Dendritic cell treated with granulocyte-macrophage colony-stimulating factor and Interleukin-4, amounts not matched to agents 40 ng/mL and 50 ng/mL, for 4 days (primary cell): Measurements from ENCODE around the gene MAGEF1.

Experiments
- H3K27ac Mint-ChIP-seq: one replicate; pipeline ENCODE4 v1.8.0; 2022; ENCODE audit warnings: mild to moderate bottlenecking, mixed read lengths
- H3K27me3 Mint-ChIP-seq: one replicate; pipeline ENCODE4 v1.8.0; 2022; ENCODE audit warnings: mild to moderate bottlenecking, mixed read lengths
- H3K36me3 Mint-ChIP-seq: one replicate; pipeline ENCODE4 v1.8.0; 2022; ENCODE audit warnings: low read depth, mixed read lengths
- H3K4me1 Mint-ChIP-seq: one replicate; pipeline ENCODE4 v1.8.0; 2022; ENCODE audit warnings: low read depth, mixed read lengths
- H3K4me3 Mint-ChIP-seq: one replicate; pipeline ENCODE4 v1.8.0; 2022; ENCODE audit warnings: mild to moderate bottlenecking, moderate library complexity, mixed read lengths
- H3K9me3 Mint-ChIP-seq: one replicate; pipeline ENCODE4 v1.8.0; 2022; ENCODE audit warnings: mixed read lengths
- intact Hi-C: fragments of 100-400 bp; cut with micrococcal nuclease; formaldehyde crosslinking; loops from one replicate; pipeline ENCODE4 v1.15.0; 2022

MAGEF1 gene

DNA sequence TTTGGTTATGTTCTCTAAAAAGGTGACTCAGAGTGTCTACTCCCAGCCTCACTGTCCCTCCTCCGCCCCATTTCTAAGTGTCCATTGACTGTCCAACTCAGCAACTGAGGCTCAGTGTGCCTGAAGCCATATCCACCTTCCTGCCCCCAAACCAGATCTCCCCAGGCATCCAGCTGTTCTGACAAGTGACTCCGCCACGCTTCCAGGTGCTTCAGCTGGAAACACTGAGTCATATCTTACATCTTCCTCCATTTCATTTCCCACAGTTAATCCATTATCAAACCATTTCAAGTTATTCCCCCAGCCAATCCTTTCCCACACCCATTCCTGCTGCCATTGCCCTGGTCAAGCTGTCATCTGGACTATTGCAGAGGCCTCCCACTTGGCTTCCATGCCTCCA is 17.1 kb downstream of the MAGEF1 start:
- intact Hi-C loops: no loop called here
- H3K36me3 Mint-ChIP-seq: no peaks in the 10 kb centered on the region
- H3K27ac Mint-ChIP-seq: peak overlapping the region; percentile 19
- H3K4me1 Mint-ChIP-seq: peaks cover 55% of the 10 kb centered on the region
- no peaks in the 10 kb centered on the region for H3K9me3 Mint-ChIP-seq
- peaks cover 26% of the 10 kb centered on the region for H3K27me3 Mint-ChIP-seq
- no peak overlapping the region for H3K4me3 Mint-ChIP-seq

DNA sequence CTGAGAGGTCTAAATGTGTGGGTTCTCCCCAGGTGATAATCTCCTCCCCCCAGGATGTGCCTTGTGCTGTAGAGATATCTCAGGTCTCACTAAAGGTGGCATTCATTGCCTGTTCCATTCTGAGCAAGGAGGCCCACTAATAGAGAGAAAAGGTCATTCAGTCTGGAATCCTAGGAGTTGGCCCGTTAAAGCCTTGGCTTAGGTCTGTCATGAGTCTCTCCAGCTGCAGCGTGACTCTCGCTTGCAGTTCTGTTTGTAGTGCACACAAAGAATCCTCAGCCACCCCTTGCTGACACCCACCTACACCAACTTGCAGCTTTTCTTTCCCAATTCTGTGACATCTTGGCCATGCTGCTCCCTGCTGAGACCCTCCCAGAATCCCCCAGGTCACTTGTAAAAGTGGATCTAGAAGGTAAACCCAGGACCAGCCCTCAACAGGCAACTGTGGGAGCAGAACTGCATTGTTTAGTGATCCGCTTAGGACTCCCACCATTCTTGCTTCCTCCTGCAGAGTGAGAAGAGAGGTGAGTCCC is 17.7 kb downstream of the MAGEF1 start:
- no peaks in the 10 kb centered on the region for H3K9me3 Mint-ChIP-seq
- H3K4me3 Mint-ChIP-seq: no peak overlapping the region
- H3K27me3 Mint-ChIP-seq: peaks cover 26% of the 10 kb centered on the region
- no peaks in the 10 kb centered on the region for H3K36me3 Mint-ChIP-seq
- H3K4me1 Mint-ChIP-seq: peaks cover 60% of the 10 kb centered on the region
- peak overlapping the region; percentile 19 for H3K27ac Mint-ChIP-seq
- intact Hi-C loops: no loop called here

DNA sequence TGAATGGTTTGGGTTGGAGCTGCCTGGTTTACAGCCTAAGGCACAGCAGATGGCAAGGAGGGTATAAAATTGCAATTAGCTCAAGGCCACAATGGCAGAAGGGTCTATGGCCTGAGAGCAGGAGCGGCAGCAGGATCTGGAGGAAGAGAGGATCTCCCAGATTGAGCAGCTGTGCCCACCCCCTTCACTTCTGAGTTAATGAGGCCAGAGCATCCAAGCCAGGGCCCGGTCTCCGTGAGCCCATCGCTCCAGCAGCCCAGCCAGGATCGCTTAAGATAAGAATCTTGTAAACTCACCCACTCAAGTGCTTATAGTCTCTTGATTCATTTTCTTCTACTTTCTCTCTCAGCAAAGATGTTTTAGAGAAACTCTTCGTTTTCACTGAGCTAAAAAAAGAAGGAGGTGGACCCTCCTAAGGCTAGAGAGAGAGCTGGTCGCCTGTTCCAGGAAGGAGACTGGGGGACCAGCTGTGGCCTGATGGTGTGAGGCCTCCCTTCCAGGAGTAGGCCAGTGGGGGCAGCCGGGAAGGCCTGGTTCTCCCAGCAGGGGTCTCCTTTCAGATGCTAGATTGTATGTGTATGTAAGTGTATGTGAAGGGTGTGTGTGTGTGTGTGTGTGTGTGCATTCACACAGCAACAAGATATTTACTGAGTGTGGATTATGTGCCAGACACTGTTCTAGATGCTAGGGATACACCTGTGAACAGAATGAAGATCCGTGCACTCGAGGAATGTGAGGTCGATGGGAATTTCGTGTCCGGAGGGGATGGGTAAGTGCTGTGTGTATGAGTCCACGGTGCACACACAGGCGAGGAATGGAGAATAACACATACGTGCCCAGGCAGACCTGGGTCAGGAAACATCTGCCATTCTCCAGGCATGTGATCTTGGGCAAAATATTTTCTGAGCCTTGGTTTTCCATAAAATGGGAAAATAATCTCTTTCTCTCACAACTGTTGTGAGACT is 18.6 kb downstream of the MAGEF1 start:
- H3K27ac Mint-ChIP-seq: no peak overlapping the region
- no peaks in the 10 kb centered on the region for H3K9me3 Mint-ChIP-seq
- intact Hi-C loops: no loop called here
- H3K4me1 Mint-ChIP-seq: peaks cover 67% of the 10 kb centered on the region
- no peaks in the 10 kb centered on the region for H3K36me3 Mint-ChIP-seq
- no peak overlapping the region for H3K4me3 Mint-ChIP-seq
- H3K27me3 Mint-ChIP-seq: peaks cover 26% of the 10 kb centered on the region

DNA sequence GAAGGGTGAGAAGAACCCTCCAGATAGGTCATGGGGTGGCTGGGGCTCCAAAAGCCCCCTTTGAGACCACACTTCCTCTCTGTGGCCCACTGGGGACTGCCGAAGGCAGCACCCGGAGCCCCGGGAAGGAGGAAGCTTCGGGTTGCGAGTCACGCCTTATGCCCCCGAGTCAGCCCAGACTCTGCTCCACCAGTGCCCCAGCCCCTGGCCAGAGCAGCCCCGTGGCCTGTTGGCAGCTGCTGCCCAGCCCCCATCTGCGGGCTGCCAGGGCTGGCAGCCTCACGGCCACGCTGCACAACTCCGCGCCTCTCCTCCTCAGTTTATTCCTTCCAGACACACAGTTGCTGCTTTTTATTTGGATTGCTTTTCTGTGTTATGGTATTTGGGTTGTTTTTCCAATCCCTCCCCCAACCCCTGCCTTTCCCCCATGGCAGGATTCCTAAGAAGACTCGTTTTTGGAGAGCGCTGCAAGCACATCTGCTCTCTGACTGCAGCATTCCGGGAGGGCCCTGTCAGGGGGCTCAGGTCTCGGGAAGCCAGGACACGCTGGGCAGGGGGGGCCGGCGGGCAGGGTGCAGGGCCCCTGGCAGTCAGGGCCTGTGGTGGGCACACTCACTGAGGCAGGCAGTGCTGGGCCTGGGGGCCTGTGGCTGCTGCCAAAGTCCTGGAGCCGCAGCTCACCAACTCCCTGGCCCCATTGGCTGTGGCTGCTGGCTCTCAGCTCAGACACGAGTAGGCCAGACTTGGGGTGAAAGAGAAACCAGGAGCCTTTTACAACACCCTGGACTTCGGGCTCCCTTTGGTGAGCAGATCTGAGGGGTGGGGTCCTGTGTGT is 20.2 kb downstream of the MAGEF1 start:
- Mint-ChIP-seq H3K4me3 (no peak overlapping the region), H3K9me3 (no peaks in the 10 kb centered on the region), H3K27ac (peak overlapping the region; percentile 74)

DNA sequence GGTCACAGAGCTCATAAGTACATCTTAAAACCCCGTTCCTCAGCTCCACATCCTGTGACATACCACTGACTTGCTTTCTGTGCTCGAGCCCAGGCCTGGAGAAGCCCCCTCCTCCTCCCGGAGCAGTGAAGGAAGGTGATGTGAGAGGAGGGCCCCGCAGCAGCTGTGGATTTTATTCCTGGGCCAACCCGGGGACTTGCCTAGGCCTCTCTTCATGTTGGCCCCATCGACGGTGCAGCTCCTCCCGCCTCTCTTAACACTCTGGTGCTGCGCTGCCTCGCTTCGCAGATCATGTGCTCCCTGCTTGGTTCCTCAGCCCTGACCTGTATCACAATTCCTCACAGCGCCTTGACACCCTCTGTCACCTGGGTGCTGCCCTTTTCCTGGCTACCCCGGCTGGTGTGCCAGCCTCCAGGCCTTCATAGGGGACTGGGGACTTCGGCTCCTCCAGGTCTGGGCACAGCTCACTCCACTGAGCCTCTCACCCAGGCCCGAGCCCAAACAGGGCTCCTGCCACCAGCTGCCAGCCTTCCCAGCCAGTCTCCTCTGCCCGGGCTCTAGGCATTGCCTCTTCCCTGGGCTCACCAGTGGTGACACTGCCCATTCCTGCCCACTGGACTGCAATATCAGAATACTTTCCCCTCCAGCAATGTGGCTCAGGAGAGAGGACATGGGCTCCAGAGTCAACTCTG is 21.5 kb downstream of the MAGEF1 start:
- peaks cover 22% of the 10 kb centered on the region for H3K27me3 Mint-ChIP-seq
- H3K4me3 Mint-ChIP-seq: no peak overlapping the region
- no peaks in the 10 kb centered on the region for H3K36me3 Mint-ChIP-seq
- peak overlapping the region; percentile 74 for H3K27ac Mint-ChIP-seq
- intact Hi-C loops: no loop called here
- H3K4me1 Mint-ChIP-seq: peaks cover 64% of the 10 kb centered on the region
- H3K9me3 Mint-ChIP-seq: no peaks in the 10 kb centered on the region

More for the DNA sequence above, 20.2 kb downstream of the MAGEF1 start:
- H3K4me1 Mint-ChIP-seq: peaks cover 66% of the 10 kb centered on the region
- no peaks in the 10 kb centered on the region for H3K36me3 Mint-ChIP-seq
- peaks cover 26% of the 10 kb centered on the region for H3K27me3 Mint-ChIP-seq
- intact Hi-C loops: no loop called here

DNA sequence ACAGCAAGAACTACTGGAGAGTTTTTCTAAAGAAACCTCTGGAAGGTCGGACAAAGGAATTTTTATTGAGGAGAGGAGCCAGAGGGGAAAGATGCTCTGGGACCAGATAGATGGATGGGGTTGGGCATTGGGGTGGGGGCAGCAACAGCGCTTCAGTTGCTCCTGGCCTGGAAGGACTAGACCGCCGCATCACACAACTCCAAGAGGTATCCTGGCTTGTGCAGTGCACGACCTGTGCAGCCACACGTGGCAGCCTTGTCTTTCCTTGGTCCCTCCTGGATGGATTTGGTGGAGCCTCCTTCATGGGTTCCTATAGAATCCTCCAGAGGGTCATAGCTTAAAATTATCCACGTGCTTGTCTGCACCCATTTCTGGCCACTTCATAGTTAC is 23.0 kb downstream of the MAGEF1 start:
- Mint-ChIP-seq H3K27ac (peak overlapping the region; percentile 82), H3K27me3 (peaks cover 15% of the 10 kb centered on the region), H3K4me3 (no peak overlapping the region), H3K4me1 (peaks cover 56% of the 10 kb centered on the region), H3K36me3 (no peaks in the 10 kb centered on the region), H3K9me3 (no peaks in the 10 kb centered on the region)
- intact Hi-C loops: no loop called here

DNA sequence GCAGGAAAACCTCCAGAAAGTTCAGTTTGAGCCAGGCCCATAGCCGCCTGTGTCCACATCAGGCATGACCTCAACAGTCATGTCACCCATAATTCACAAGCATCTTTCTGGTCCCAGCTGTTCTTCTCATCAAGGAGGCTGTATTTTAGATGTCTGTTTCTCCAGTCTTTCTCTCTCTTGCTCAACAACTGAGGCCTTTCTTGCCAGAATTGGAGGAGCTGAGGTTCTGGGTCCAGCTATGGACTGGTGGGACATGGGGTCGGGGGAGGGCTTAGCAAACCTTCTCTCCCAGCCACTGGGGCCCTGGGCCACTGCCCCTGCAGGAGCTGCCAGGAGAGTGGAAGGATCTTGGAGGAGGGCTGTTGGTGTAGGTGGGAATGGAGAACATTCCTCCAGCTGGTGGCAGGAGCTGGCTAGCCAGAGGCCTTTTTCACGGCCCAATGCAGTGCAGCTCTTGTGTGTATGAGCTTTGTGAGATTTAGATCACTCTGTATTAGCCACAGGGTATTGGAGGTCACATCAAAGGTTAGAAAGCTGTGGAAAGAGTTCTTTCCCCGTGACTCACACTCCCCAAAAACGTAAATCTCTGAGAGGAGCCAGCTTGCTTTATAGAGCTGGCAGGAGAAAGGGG is 23.5 kb downstream of the MAGEF1 start:
- Mint-ChIP-seq H3K27me3 (peaks cover 15% of the 10 kb centered on the region), H3K9me3 (no peaks in the 10 kb centered on the region), H3K36me3 (no peaks in the 10 kb centered on the region), H3K27ac (peak overlapping the region; percentile 82), H3K4me1 (peaks cover 56% of the 10 kb centered on the region), H3K4me3 (no peak overlapping the region)
- intact Hi-C loops: no loop called here

DNA sequence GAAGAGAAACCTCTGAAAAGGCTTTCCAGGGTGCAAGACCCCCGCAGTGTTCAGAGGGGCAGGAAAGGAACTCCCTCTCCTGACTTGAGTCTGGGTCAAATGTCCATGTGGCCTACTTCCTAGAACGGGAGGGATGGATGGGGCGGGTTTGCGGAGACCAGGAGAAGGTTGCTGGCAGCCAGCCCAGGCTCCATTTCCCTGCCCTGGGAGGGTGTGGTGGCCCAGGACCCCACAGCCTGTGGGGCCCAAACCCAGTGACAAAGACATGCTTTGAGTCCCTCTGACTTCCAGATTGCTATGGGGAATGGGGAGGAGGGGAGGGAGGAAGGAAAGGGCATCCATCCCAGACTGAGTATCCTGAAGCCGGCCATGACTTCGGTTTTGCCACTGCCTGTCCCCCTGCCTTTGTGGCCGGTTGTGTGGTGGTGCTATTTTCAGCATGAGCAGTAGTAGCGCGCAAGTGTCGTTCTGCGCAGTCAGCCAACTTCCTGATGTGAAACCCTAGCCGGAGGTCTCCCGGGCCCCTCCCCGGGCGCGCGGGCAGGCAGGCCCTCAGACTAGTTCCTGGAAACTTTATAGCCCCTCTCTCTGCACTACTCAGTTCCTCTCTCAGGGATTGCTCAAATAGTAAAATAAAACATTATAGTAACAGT is 24.4 kb downstream of the MAGEF1 start:
- H3K9me3 Mint-ChIP-seq: no peaks in the 10 kb centered on the region
- peaks cover 52% of the 10 kb centered on the region for H3K4me1 Mint-ChIP-seq
- no peaks in the 10 kb centered on the region for H3K36me3 Mint-ChIP-seq
- intact Hi-C loops: no loop called here
- H3K4me3 Mint-ChIP-seq: no peak overlapping the region
- H3K27ac Mint-ChIP-seq: peak overlapping the region; percentile 82
- H3K27me3 Mint-ChIP-seq: peaks cover 13% of the 10 kb centered on the region

DNA sequence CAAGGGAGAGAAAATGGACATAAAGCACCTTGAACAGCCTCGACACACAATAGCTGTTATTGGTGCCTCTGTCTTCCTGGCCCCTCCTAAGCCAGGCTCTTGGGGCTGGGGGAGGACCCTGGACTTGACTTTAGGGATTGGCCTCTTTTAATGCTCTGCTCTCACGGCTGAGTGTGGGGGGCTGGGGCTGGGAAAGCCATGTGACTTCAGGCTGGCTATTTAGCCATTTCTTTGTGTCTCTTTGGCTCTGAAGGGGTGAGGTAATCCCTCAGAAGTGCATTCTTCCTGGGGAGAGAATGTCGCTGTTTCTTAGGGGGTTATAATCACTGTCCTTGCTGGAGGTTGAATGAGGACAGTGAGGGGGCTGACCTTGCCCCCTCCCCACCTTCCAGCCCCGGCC is 26.2 kb downstream of the MAGEF1 start:
- peaks cover 4% of the 10 kb centered on the region for H3K27me3 Mint-ChIP-seq

DNA sequence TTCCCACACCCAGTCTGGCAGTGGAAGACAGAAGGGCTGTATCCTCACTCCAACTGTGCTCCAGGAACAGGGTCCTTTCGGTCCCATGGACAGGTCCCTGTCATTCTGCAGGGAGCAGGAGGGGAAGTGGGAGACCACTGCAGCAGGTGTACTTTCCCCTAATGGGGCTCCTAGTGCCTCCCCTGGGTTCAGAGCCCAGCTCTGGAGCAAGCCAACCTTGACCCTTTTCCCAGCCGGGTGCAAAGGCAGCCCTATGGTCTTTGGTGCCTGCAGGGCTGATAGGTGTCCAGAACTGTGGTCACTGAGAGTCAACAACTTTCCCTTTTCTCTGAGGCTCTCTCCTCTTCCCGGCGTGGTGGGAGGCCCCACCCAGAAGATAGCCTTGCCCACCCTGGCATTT is 26.8 kb downstream of the MAGEF1 start:
- Mint-ChIP-seq H3K9me3 (no peaks in the 10 kb centered on the region), H3K27me3 (no peaks in the 10 kb centered on the region), H3K36me3 (no peaks in the 10 kb centered on the region), H3K4me3 (no peak overlapping the region), H3K27ac (no peak overlapping the region), H3K4me1 (peaks cover 28% of the 10 kb centered on the region)
- intact Hi-C loops: no loop called here

More for the DNA sequence above, 26.2 kb downstream of the MAGEF1 start:
- intact Hi-C loops: no loop called here
- H3K4me3 Mint-ChIP-seq: no peak overlapping the region
- peaks cover 34% of the 10 kb centered on the region for H3K4me1 Mint-ChIP-seq
- H3K27ac Mint-ChIP-seq: no peak overlapping the region
- H3K9me3 Mint-ChIP-seq: no peaks in the 10 kb centered on the region
- H3K36me3 Mint-ChIP-seq: no peaks in the 10 kb centered on the region

DNA sequence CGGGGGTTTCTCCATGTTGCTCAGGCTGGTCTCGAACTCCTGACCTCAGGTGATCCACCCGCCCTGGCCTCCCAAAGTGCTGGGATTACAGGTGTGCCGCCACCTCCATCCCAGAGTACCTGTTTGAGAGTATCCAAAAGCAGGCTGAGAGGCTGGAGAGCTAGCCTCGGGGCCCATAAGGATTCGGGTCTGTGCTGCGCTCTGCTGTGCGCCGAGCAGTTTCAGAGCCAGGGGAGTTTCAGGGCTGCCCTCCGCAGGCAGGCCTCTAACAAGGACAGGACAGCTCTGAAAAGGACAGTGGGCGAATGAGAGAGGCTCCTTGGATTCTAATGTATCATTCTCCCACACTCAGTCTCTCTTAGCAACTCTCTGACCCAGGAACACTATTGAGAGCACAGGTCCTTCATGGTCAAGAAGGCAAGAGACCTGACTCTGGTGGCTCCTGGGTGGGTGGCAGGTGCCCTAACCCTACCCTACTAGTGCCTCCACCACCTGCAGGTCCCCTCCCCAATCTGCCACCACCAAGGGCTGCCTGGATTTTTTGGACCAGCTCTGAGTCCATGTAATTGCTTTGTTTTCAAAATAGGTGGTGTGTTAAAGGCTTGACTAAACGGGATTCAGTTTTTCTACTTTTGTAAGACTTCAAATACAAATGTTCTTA is 27.8 kb downstream of the MAGEF1 start:
- intact Hi-C loops: no loop called here
- H3K9me3 Mint-ChIP-seq: no peaks in the 10 kb centered on the region
- H3K4me1 Mint-ChIP-seq: peaks cover 27% of the 10 kb centered on the region
- no peaks in the 10 kb centered on the region for H3K36me3 Mint-ChIP-seq
- no peak overlapping the region for H3K4me3 Mint-ChIP-seq
- H3K27me3 Mint-ChIP-seq: peaks cover 5% of the 10 kb centered on the region
- H3K27ac Mint-ChIP-seq: no peak overlapping the region

DNA sequence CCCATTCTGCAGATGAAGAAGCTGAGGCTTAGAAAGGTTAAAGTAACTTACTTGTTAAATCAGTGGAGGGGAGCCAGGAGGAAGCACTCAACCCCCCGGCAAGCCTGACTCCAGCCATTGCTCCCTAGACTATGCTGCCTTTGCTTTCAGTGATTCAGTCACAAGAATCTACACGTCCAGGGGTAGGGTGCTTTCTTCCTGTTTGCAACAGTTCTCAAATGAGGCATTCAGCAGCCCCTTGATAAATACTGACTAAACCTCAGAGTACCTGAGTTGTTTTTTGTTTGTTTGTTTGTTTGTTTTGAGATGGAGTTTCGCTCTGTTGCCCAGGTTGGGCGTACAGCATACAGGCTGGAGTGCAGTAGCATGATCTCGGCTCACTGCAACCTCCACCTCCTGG is 28.6 kb downstream of the MAGEF1 start:
- H3K4me3 Mint-ChIP-seq: no peak overlapping the region
- H3K36me3 Mint-ChIP-seq: no peaks in the 10 kb centered on the region
- intact Hi-C loops: no loop called here
- H3K27me3 Mint-ChIP-seq: peaks cover 8% of the 10 kb centered on the region
- no peaks in the 10 kb centered on the region for H3K9me3 Mint-ChIP-seq
- no peak overlapping the region for H3K27ac Mint-ChIP-seq
- peaks cover 27% of the 10 kb centered on the region for H3K4me1 Mint-ChIP-seq
